ENCODE data around the gene CASP4.

CASP4 gene

GRCh38 chr11:104964247-104964646, 4.1 kb downstream of the CASP4 start:
- Histone ChIP-seq H3K9me3 (ENCODE audit: control insufficient read depth, insufficient read depth, low read length) (no peaks in the 10 kb centered on the region), H3K9me2 (replicated peaks; ENCODE audit: control insufficient read depth, low read length) (no peaks in the 10 kb centered on the region), H3K27me3 (ENCODE audit: control insufficient read depth, low read length) (no peaks in the 10 kb centered on the region), H3K27ac (ENCODE audit: low read depth, low read length) (no peak overlapping the region), H4K20me1 (ENCODE audit: control insufficient read depth, insufficient read depth, low read depth, low read length) (no peaks in the 10 kb centered on the region), H3K4me2 (ENCODE audit: low read length) (no peak overlapping the region), H3F3A (ENCODE audit: control insufficient read depth, insufficient read depth) (no peaks in the 10 kb centered on the region), H3K79me2 (ENCODE audit: control insufficient read depth, low read length) (no peaks in the 10 kb centered on the region), H3K4me3 (ENCODE audit: low read length) (no peak overlapping the region), H3K4me1 (ENCODE audit: control insufficient read depth, low read length) (no peaks in the 10 kb centered on the region), H3K36me3 (ENCODE audit: control insufficient read depth, low read length) (no peaks in the 10 kb centered on the region)
- TF ChIP-seq CTCF (IDR thresholded peaks at IDR 0.05; ENCODE audit: low read depth, low read length, poor library complexity, severe bottlenecking), result no peak
- no peak for TF ChIP-seq EZH2phosphoT487 (IDR thresholded peaks at IDR 0.05; ENCODE audit: borderline replicate concordance, low read length)

GRCh38 chr11:104962852-104963251, 5.5 kb downstream of the CASP4 start:
- H3K79me2 ChIP-seq (ENCODE audit: control insufficient read depth, low read length), result no peaks in the 10 kb centered on the region
- H3K4me3 ChIP-seq (ENCODE audit: low read length), result no peak overlapping the region
- H3K36me3 ChIP-seq (ENCODE audit: control insufficient read depth, low read length), result no peaks in the 10 kb centered on the region
- no peaks in the 10 kb centered on the region for H4K20me1 ChIP-seq (ENCODE audit: control insufficient read depth, insufficient read depth, low read depth, low read length)
- H3F3A ChIP-seq (ENCODE audit: control insufficient read depth, insufficient read depth), result no peaks in the 10 kb centered on the region
- no peak overlapping the region for H3K27ac ChIP-seq (ENCODE audit: low read depth, low read length)
- no peaks in the 10 kb centered on the region for H3K9me3 ChIP-seq (ENCODE audit: control insufficient read depth, insufficient read depth, low read length)
- TF ChIP-seq EZH2phosphoT487 (IDR thresholded peaks at IDR 0.05; ENCODE audit: borderline replicate concordance, low read length), result no peak
- no peak for TF ChIP-seq CTCF (IDR thresholded peaks at IDR 0.05; ENCODE audit: low read depth, low read length, poor library complexity, severe bottlenecking)
- no peaks in the 10 kb centered on the region for H3K9me2 ChIP-seq (replicated peaks; ENCODE audit: control insufficient read depth, low read length)
- no peaks in the 10 kb centered on the region for H3K27me3 ChIP-seq (ENCODE audit: control insufficient read depth, low read length)
- H3K4me1 ChIP-seq (ENCODE audit: control insufficient read depth, low read length), result no peaks in the 10 kb centered on the region
- no peak overlapping the region for H3K4me2 ChIP-seq (ENCODE audit: low read length)

GRCh38 chr11:104957280-104957679, 11.1 kb downstream of the CASP4 start:
- Histone ChIP-seq H3K9me3 (ENCODE audit: control insufficient read depth, insufficient read depth, low read length) (no peaks in the 10 kb centered on the region), H3F3A (ENCODE audit: control insufficient read depth, insufficient read depth) (no peaks in the 10 kb centered on the region), H4K20me1 (ENCODE audit: control insufficient read depth, insufficient read depth, low read depth, low read length) (no peaks in the 10 kb centered on the region), H3K4me1 (ENCODE audit: control insufficient read depth, low read length) (no peaks in the 10 kb centered on the region), H3K36me3 (ENCODE audit: control insufficient read depth, low read length) (no peaks in the 10 kb centered on the region), H3K4me2 (ENCODE audit: low read length) (no peak overlapping the region), H3K79me2 (ENCODE audit: control insufficient read depth, low read length) (no peaks in the 10 kb centered on the region), H3K9me2 (replicated peaks; ENCODE audit: control insufficient read depth, low read length) (no peaks in the 10 kb centered on the region), H3K27me3 (ENCODE audit: control insufficient read depth, low read length) (no peaks in the 10 kb centered on the region), H3K4me3 (ENCODE audit: low read length) (no peak overlapping the region), H3K27ac (ENCODE audit: low read depth, low read length) (no peak overlapping the region)
- TF ChIP-seq EZH2phosphoT487 (IDR thresholded peaks at IDR 0.05; ENCODE audit: borderline replicate concordance, low read length) (no peak), CTCF (IDR thresholded peaks at IDR 0.05; ENCODE audit: low read depth, low read length, poor library complexity, severe bottlenecking) (no peak)

GRCh38 chr11:104956528-104956927, 11.8 kb downstream of the CASP4 start:
- Histone ChIP-seq H3K79me2 (ENCODE audit: control insufficient read depth, low read length) (no peaks in the 10 kb centered on the region), H3K4me2 (ENCODE audit: low read length) (no peak overlapping the region), H3K27ac (ENCODE audit: low read depth, low read length) (no peak overlapping the region), H4K20me1 (ENCODE audit: control insufficient read depth, insufficient read depth, low read depth, low read length) (no peaks in the 10 kb centered on the region), H3K4me3 (ENCODE audit: low read length) (no peak overlapping the region), H3K27me3 (ENCODE audit: control insufficient read depth, low read length) (no peaks in the 10 kb centered on the region), H3K4me1 (ENCODE audit: control insufficient read depth, low read length) (no peaks in the 10 kb centered on the region), H3F3A (ENCODE audit: control insufficient read depth, insufficient read depth) (no peaks in the 10 kb centered on the region), H3K9me2 (replicated peaks; ENCODE audit: control insufficient read depth, low read length) (no peaks in the 10 kb centered on the region), H3K9me3 (ENCODE audit: control insufficient read depth, insufficient read depth, low read length) (no peaks in the 10 kb centered on the region), H3K36me3 (ENCODE audit: control insufficient read depth, low read length) (no peaks in the 10 kb centered on the region)
- TF ChIP-seq EZH2phosphoT487 (IDR thresholded peaks at IDR 0.05; ENCODE audit: borderline replicate concordance, low read length) (no peak), CTCF (IDR thresholded peaks at IDR 0.05; ENCODE audit: low read depth, low read length, poor library complexity, severe bottlenecking) (no peak)
